Neural progenitor cell (in vitro differentiated cells): ENCODE results near the gene ZNF124. TPM values are rescaled to one million over a fixed set of nuclear protein-coding genes. Genes with fewer than 3 reads are reported as not detected.

Experiments
- DNase-seq: peaks from one replicate; pipeline ENCODE4 v3.0.0-alpha.2; 2016; ENCODE audit warnings: low spot score
- H2AFZ ChIP-seq: fragments of 200-600 bp; sonication (generic); replicated peaks from 2 replicates; pipeline ENCODE4 v1.6.1; 2016; ENCODE audit warnings: antibody characterized with exemption
- H3F3A ChIP-seq: fragments of 200-600 bp; sonication (generic); 2 replicates; pipeline ENCODE4 v1.6.1; 2016; ENCODE audit warnings: antibody characterized with exemption, low read depth
- H3K27ac ChIP-seq: fragments of 200-600 bp; sonication (generic); 2 replicates; pipeline ENCODE4 v1.5.1; 2016; ENCODE audit warnings: mild to moderate bottlenecking
- H3K27me3 ChIP-seq: fragments of 200-600 bp; sonication (generic); 2 replicates; pipeline ENCODE4 v1.6.1; 2016; ENCODE audit warnings: mild to moderate bottlenecking, moderate library complexity
- H3K36me3 ChIP-seq: fragments of 200-600 bp; sonication (generic); 2 replicates; pipeline ENCODE4 v1.5.1; 2016
- H3K4me1 ChIP-seq: fragments of 200-600 bp; sonication (generic); 2 replicates; pipeline ENCODE4 v1.6.1; 2016; ENCODE audit warnings: mixed run types
- H3K4me2 ChIP-seq: fragments of 200-600 bp; sonication (generic); 2 replicates; pipeline ENCODE4 v1.6.1; 2016
- H3K4me3 ChIP-seq: fragments of 200-600 bp; sonication (generic); 2 replicates; pipeline ENCODE4 v1.5.1; 2016
- H3K79me2 ChIP-seq: fragments of 200-600 bp; sonication (generic); 2 replicates; pipeline ENCODE4 v1.6.1; 2016; ENCODE audit warnings: low read depth
- H3K9ac ChIP-seq: fragments of 200-600 bp; sonication (generic); 2 replicates; pipeline ENCODE4 v1.6.1; 2016
- H3K9me3 ChIP-seq: fragments of 200-600 bp; sonication (generic); 2 replicates; pipeline ENCODE4 v1.5.1; 2016; ENCODE audit warnings: low read depth
- H4K20me1 ChIP-seq: fragments of 200-600 bp; sonication (generic); 2 replicates; pipeline ENCODE4 v1.6.1; 2016; ENCODE audit warnings: low read depth
- H3K27ac Mint-ChIP-seq: 3 replicates; pipeline ENCODE4 v1.8.0; 2021; ENCODE audit warnings: mixed read lengths
- H3K27me3 Mint-ChIP-seq: 2 replicates; pipeline ENCODE4 v1.8.0; 2022; ENCODE audit warnings: low read depth, mild to moderate bottlenecking, inconsistent platforms, moderate library complexity, mixed read lengths; ENCODE audit not compliant: insufficient read depth
- H3K36me3 Mint-ChIP-seq: 3 replicates; pipeline ENCODE4 v1.8.0; 2021; ENCODE audit warnings: mixed read lengths
- H3K4me1 Mint-ChIP-seq: 3 replicates; pipeline ENCODE4 v1.8.0; 2021; ENCODE audit warnings: mixed read lengths
- H3K4me3 Mint-ChIP-seq: 3 replicates; pipeline ENCODE4 v1.8.0; 2021; ENCODE audit warnings: mild to moderate bottlenecking, moderate library complexity, mixed read lengths
- H3K9me3 Mint-ChIP-seq: 3 replicates; pipeline ENCODE4 v1.8.0; 2020; ENCODE audit warnings: mixed read lengths
- CTCF ChIP-seq: fragments of 200-600 bp; sonication (generic); IDR thresholded peaks from 2 replicates; pipeline ENCODE4 v1.5.1; 2017; ENCODE audit warnings: antibody characterized with exemption, mild to moderate bottlenecking
- EZH2 ChIP-seq: fragments of 200-600 bp; sonication (generic); IDR thresholded peaks from 2 replicates; pipeline ENCODE4 v1.6.1; 2017; ENCODE audit warnings: antibody characterized with exemption, mild to moderate bottlenecking, moderate library complexity
- EZH2phosphoT487 ChIP-seq: fragments of 200-600 bp; sonication (generic); IDR thresholded peaks from 2 replicates; pipeline ENCODE4 v1.6.1; 2017; ENCODE audit warnings: antibody characterized with exemption
- total RNA-seq: library from RNA; depleted of rRNA; stranded (reverse); fragments of >200 nt; gene quantifications from 2 replicates; pipeline ENCODE4 v1.2.3, GENCODE V29; 2015; ENCODE audit warnings: low replicate concordance

Gene ZNF124
- total RNA-seq, 1 donor from 2014 or later = 129 TPM

GRCh38 chr1:247210376-247211117, 38.7 kb upstream of the ZNF124 start:
- Mint-ChIP-seq H3K27ac (peak overlapping the region; percentile 57), H3K36me3 (peaks cover 27% of the 10 kb centered on the region), H3K9me3 (peaks cover 14% of the 10 kb centered on the region), H3K4me3 (peak overlapping the region; percentile 93), H3K4me1 (peaks cover 22% of the 10 kb centered on the region), H3K27me3 (peaks cover 2% of the 10 kb centered on the region)
- DNase-seq = peak; percentile 99
- H3K79me2 ChIP-seq = peaks cover 41% of the 10 kb centered on the region
- TF ChIP-seq CTCF (no peak), EZH2phosphoT487 (no peak), EZH2 (no peak)
- no peaks in the 10 kb centered on the region for H3K27me3 ChIP-seq
- peak overlapping the region; percentile 51 for H3K9ac ChIP-seq
- peak overlapping the region; percentile 21 for H2AFZ ChIP-seq
- peaks cover 5% of the 10 kb centered on the region for H3F3A ChIP-seq
- H3K4me3 ChIP-seq = peak overlapping the region; percentile 59
- H3K27ac ChIP-seq = peak overlapping the region; percentile 31
- H3K36me3 ChIP-seq = no peaks in the 10 kb centered on the region
- peaks cover 10% of the 10 kb centered on the region for H3K4me1 ChIP-seq
- no peaks in the 10 kb centered on the region for H4K20me1 ChIP-seq
- no peaks in the 10 kb centered on the region for H3K9me3 ChIP-seq
- peak overlapping the region; percentile 91 for H3K4me2 ChIP-seq

GRCh38 chr1:247210062-247210375, 38.2 kb upstream of the ZNF124 start:
- Histone ChIP-seq H3F3A (peaks cover 5% of the 10 kb centered on the region), H3K27ac (no peak overlapping the region), H2AFZ (peak overlapping the region; percentile 21), H3K27me3 (no peaks in the 10 kb centered on the region), H3K79me2 (peaks cover 42% of the 10 kb centered on the region), H4K20me1 (no peaks in the 10 kb centered on the region), H3K4me3 (peak overlapping the region; percentile 59), H3K4me2 (peak overlapping the region; percentile 91), H3K9me3 (no peaks in the 10 kb centered on the region), H3K4me1 (peaks cover 10% of the 10 kb centered on the region), H3K36me3 (no peaks in the 10 kb centered on the region), H3K9ac (peak overlapping the region; percentile 51)
- Mint-ChIP-seq H3K4me3 (peak overlapping the region; percentile 93), H3K9me3 (peaks cover 14% of the 10 kb centered on the region), H3K36me3 (peaks cover 29% of the 10 kb centered on the region), H3K27me3 (peaks cover 2% of the 10 kb centered on the region), H3K4me1 (peaks cover 22% of the 10 kb centered on the region), H3K27ac (no peak overlapping the region)
- no peak for TF ChIP-seq EZH2phosphoT487
- no peak for DNase-seq

- H3K79me2 ChIP-seq = peaks cover 48% of the 10 kb centered on the region
- TF ChIP-seq EZH2phosphoT487 (no peak), CTCF (no peak), EZH2 (no peak)
- peaks cover 2% of the 10 kb centered on the region for H3K27me3 Mint-ChIP-seq
- H2AFZ ChIP-seq = no peak overlapping the region
- no peaks in the 10 kb centered on the region for H3K36me3 ChIP-seq
- no peaks in the 10 kb centered on the region for H3K27me3 ChIP-seq
- peaks cover 5% of the 10 kb centered on the region for H3F3A ChIP-seq
- H3K4me2 ChIP-seq = peak overlapping the region; percentile 91
- peaks cover 22% of the 10 kb centered on the region for H3K4me1 Mint-ChIP-seq
- peaks cover 10% of the 10 kb centered on the region for H3K4me1 ChIP-seq
- peaks cover 33% of the 10 kb centered on the region for H3K36me3 Mint-ChIP-seq
- peak overlapping the region; percentile 51 for H3K9ac ChIP-seq
- H3K9me3 Mint-ChIP-seq = peaks cover 14% of the 10 kb centered on the region
- H3K27ac ChIP-seq = no peak overlapping the region
- H3K27ac Mint-ChIP-seq = no peak overlapping the region
- no peaks in the 10 kb centered on the region for H4K20me1 ChIP-seq
- H3K9me3 ChIP-seq = no peaks in the 10 kb centered on the region
- DNase-seq = no peak
- H3K4me3 Mint-ChIP-seq = peak overlapping the region; percentile 93
- peak overlapping the region; percentile 59 for H3K4me3 ChIP-seq
Measured at GRCh38 chr1:247209396-247209795, 37.6 kb upstream of the ZNF124 start.

GRCh38 chr1:247204177-247204647, 32.4 kb upstream of the ZNF124 start:
- no peaks in the 10 kb centered on the region for H3K27me3 ChIP-seq
- H3K9ac ChIP-seq = no peak overlapping the region
- H3K4me2 ChIP-seq = no peak overlapping the region
- H3K9me3 ChIP-seq = no peaks in the 10 kb centered on the region
- no peak for DNase-seq
- H3K4me1 ChIP-seq = peaks cover under 1% of the 10 kb centered on the region
- no peaks in the 10 kb centered on the region for H3K36me3 ChIP-seq
- no peak overlapping the region for H3K27ac ChIP-seq
- TF ChIP-seq EZH2 (no peak), CTCF (no peak), EZH2phosphoT487 (no peak)
- peaks cover 43% of the 10 kb centered on the region for H3K79me2 ChIP-seq
- Mint-ChIP-seq H3K36me3 (peaks cover 69% of the 10 kb centered on the region), H3K27ac (no peak overlapping the region), H3K4me3 (no peak overlapping the region), H3K9me3 (peaks cover 47% of the 10 kb centered on the region), H3K27me3 (peaks cover 5% of the 10 kb centered on the region), H3K4me1 (peaks cover 4% of the 10 kb centered on the region)
- H2AFZ ChIP-seq = no peak overlapping the region
- no peaks in the 10 kb centered on the region for H4K20me1 ChIP-seq
- no peak overlapping the region for H3K4me3 ChIP-seq
- H3F3A ChIP-seq = no peaks in the 10 kb centered on the region
